ENCODE data around the gene PTCH2. TPM values are rescaled to one million over a fixed set of nuclear protein-coding genes. Genes with fewer than 3 reads are reported as not detected.
"Not testable (repeated sequence)": the region's sequence is repeated elsewhere in the genome, so short reads cannot be mapped to it uniquely, and the experiment has no call there.

The PTCH2 gene
- total RNA-seq, 4 donors from 2014 or later, result 0.09 to 0.19 TPM; not detected in 2

GRCh38 chr1:44802306-44803061 is 40.6 kb downstream of the PTCH2 start:
- no peak for DNase-seq
- Histone ChIP-seq H3K27me3 (no peaks in the 10 kb centered on the region), H3K36me3 (peaks cover 17 to 53% (median 17%) of the 10 kb centered on the region in 3 donors), H3K4me1 (peaks cover 39 to 77% (median 42%) of the 10 kb centered on the region in 3 donors), H3K9me3 (no peaks in the 10 kb centered on the region), H3K4me3 (peak overlapping the region; percentile 64 to 98 (median 90)), H3K27ac (peak overlapping the region; percentile 21 to 97 (median 80))
- intact Hi-C loops (cut with DNase I), result no loop called here
- TF ChIP-seq, protein P1, sequence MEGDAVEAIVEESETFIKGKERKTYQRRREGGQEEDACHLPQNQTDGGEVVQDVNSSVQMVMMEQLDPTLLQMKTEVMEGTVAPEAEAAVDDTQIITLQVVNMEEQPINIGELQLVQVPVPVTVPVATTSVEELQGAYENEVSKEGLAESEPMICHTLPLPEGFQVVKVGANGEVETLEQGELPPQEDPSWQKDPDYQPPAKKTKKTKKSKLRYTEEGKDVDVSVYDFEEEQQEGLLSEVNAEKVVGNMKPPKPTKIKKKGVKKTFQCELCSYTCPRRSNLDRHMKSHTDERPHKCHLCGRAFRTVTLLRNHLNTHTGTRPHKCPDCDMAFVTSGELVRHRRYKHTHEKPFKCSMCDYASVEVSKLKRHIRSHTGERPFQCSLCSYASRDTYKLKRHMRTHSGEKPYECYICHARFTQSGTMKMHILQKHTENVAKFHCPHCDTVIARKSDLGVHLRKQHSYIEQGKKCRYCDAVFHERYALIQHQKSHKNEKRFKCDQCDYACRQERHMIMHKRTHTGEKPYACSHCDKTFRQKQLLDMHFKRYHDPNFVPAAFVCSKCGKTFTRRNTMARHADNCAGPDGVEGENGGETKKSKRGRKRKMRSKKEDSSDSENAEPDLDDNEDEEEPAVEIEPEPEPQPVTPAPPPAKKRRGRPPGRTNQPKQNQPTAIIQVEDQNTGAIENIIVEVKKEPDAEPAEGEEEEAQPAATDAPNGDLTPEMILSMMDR (IDR thresholded peaks at IDR 0.05), result no peak
- TF ChIP-seq POLR2A (IDR thresholded peaks at IDR 0.05), result no peak
- 84 to 86% methylated on average over 6 to 9 of the region's 13 CpGs for WGBS, 2 donors

DNA sequence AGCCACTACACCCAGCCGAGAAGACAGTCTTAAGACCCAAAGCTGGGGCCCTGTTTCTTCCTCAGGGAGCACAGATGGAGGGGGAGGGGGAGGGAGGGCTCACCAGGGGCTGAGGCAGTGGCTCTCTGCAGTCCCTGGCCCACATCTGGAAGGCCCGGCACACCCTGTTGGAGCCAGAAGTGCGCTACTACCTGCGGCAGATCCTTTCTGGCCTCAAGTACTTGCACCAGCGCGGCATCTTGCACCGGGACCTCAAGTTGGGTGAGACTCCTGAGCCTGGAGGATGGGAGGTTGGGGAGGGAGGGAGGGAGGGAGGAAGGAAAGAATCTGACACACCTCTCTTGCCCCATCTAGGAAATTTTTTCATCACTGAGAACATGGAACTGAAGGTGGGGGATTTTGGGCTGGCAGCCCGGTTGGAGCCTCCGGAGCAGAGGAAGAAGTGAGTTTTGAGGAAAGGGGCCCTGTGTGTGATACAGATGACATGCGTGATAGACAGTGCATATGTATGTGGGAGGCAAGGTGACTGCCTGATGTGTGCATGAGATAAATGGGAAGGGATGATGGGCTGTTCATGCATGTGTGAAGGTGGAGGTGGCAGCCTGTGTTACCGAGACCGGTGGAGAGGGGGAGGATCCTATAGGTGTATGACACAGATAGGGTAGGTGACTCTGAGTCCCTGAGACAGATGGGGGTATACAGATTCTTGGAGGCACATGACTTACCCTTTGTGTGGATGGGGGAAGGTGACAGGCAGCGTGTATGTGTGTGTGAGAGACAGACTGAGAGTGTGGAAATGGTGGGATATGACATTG is 41.4 kb downstream of the PTCH2 start:
- WGBS, 2 donors, result 43 to 62% methylated on average over 12 of the region's 13 CpGs
- Histone ChIP-seq H3K36me3 (peaks cover 17 to 52% (median 17%) of the 10 kb centered on the region in 3 donors), H3K9me3 (no peaks in the 10 kb centered on the region), H3K27ac (peak overlapping the region; percentile 21 to 97 (median 80)), H3K4me3 (peak overlapping the region; percentile 64 to 98 (median 90)), H3K27me3 (no peaks in the 10 kb centered on the region), H3K4me1 (peaks cover 31 to 69% (median 34%) of the 10 kb centered on the region in 3 donors)
- no peak for DNase-seq
- intact Hi-C loops (cut with DNase I), result no loop called here
- TF ChIP-seq POLR2A (IDR thresholded peaks at IDR 0.05), result no peak
- TF ChIP-seq, protein P1 (IDR thresholded peaks at IDR 0.05), result no peak

DNA sequence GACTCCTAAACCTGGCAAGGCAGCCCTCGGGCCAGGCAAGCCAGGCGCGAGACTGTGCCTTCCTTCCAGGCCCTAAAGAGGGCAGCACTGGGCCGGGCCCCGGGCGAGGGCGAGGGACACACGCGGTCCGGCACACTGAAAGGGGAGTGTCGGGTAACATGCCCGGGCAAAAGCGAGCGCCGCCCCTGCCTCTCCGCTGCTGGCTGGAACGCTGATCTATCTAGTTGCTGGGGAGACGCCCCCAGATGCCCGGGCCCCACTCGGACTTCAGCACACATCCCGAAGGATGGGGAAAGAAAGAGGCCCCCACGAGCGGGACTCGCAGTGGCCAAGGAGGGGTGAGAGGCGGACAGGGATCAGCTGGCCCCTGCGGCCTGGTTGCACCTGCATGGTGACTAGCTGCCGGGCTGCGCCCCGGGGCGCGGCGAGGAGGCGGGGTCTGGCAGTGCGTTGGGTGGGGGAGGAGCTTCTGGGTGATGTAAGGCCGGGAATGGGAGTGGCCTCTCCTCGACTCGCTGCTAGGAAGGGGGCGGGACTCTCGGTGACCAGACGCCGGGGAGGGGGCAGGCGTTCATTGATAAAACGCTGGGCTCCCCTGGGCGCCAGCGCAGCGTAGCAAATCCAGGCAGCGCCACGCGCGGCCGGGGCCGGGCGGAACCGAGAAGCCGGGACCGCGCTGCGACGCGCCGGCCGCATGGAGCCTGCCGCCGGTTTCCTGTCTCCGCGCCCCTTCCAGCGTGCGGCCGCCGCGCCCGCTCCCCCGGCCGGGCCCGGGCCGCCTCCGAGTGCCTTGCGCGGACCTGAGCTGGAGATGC is 43.1 kb downstream of the PTCH2 start, which contains the start of gene PLK3:
Gene PLK3 (plus strand): TSS at position 608 of the 815 bp plus-strand sequence. CDS start 87 bp downstream, at position 695.
- DNase-seq, result peak; percentile 95
- H3K4me1 ChIP-seq, result peaks cover 21 to 52% (median 26%) of the 10 kb centered on the region in 3 donors
- peak in 2 of 4 donors; percentile 96 to 97 for TF ChIP-seq POLR2A (IDR thresholded peaks at IDR 0.05)
- TF ChIP-seq, protein P1 (IDR thresholded peaks at IDR 0.05), result peak; percentile 79 to 98 (median 89)
- H3K27ac ChIP-seq, result peak within 1 kb of the TSS; percentile 94 to 97 (median 97)
- intact Hi-C loops (cut with DNase I), result no loop called here
- no peaks in the 10 kb centered on the region for H3K27me3 ChIP-seq
- H3K4me3 ChIP-seq, result peak within 1 kb of the TSS; percentile 64 to 98 (median 90)
- no peaks in the 10 kb centered on the region for H3K9me3 ChIP-seq
- H3K36me3 ChIP-seq, result peaks cover 5 to 35% (median 7%) of the 10 kb centered on the region in 3 donors
- 0% methylated on average over 2 to 22 of the region's 79 CpGs for WGBS, 2 donors

- WGBS, 2 donors, result 79 to 80% methylated on average over 8 to 9 of the region's 10 CpGs
These were observed 44.3 kb downstream of the PTCH2 start for GRCh38 chr1:44798481-44799365.

DNA sequence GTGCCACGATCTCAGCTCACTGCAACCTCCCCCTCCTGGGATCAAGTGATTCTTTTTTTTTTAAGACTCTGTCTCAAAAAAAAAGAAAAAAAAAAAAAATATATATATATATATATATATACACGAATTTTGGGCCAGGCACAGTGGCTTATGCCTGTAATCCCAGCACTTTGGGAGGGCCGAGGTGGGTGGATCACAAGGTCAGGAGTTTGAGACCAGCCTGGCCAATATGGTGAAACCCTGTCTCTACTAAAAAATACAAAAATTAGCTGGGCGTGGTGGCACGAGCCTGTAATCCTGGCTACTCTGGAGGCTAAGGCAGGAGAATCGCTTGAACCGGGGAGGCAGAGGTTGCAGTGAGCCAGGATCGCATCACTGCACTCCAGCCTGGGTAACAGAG is 45.2 kb downstream of the PTCH2 start:
- 63 to 69% methylated on average over 8 of the region's 8 CpGs for WGBS, 2 donors
- H3K9me3 ChIP-seq; intact Hi-C loops (cut with DNase I); H3K4me3 ChIP-seq; H3K27me3 ChIP-seq; H3K27ac ChIP-seq; DNase-seq: not testable (repeated sequence)
- peaks cover 0 to 14% (median 3%) of the 10 kb centered on the region in 3 donors for H3K36me3 ChIP-seq
- H3K4me1 ChIP-seq, result peaks cover 18 to 45% (median 19%) of the 10 kb centered on the region in 3 donors

More at GRCh38 chr1:44798481-44799365, 44.3 kb downstream of the PTCH2 start:
- Histone ChIP-seq H3K4me1 (peaks cover 21 to 45% (median 26%) of the 10 kb centered on the region in 3 donors), H3K9me3 (no peaks in the 10 kb centered on the region), H3K27me3 (no peaks in the 10 kb centered on the region), H3K4me3 (no peak overlapping the region), H3K27ac (peak overlapping the region; percentile 52 to 97 (median 96)), H3K36me3 (peaks cover 4 to 22% (median 5%) of the 10 kb centered on the region in 3 donors)
- no peak for TF ChIP-seq POLR2A (IDR thresholded peaks at IDR 0.05)
- TF ChIP-seq, protein P1 (IDR thresholded peaks at IDR 0.05), result no peak
- DNase-seq, result no peak
- intact Hi-C loops (cut with DNase I), result no loop called here
